HG02970 (cell line): ENCODE results near the gene MATR3.
"Not testable (repeated sequence)": the region's sequence is repeated elsewhere in the genome, so short reads cannot be mapped to it uniquely, and the experiment has no call there.

Experiments
- ATAC-seq: cut with Tn5 transposase; IDR thresholded peaks from one replicate; pipeline ENCODE4 v1.9.1; 2021; ENCODE audit warnings: mild to moderate bottlenecking, moderate library complexity, moderate number of reproducible peaks; ENCODE audit not compliant: unreplicated experiment, low FRiP score

Gene MATR3

GRCh38 chr5:139341689-139342422 lies 48.3 kb downstream of the MATR3 start, which contains the start of gene PAIP2:
Gene PAIP2 (plus strand): TSS chr5:139341854. CDS start chr5:139363785, 21,931 bp downstream.
- ATAC-seq = peak; percentile 95

GRCh38 chr5:139342423-139342723 lies 48.8 kb downstream of the MATR3 start:
- no peak for ATAC-seq

GRCh38 chr5:139343476-139343875 lies 49.9 kb downstream of the MATR3 start:
- no peak for ATAC-seq

GRCh38 chr5:139344177-139344576 lies 50.6 kb downstream of the MATR3 start:
- no peak for ATAC-seq

GRCh38 chr5:139345442-139345841 lies 51.9 kb downstream of the MATR3 start:
- not testable (repeated sequence) for ATAC-seq

GRCh38 chr5:139347863-139348262 lies 54.3 kb downstream of the MATR3 start:
- not testable (repeated sequence) for ATAC-seq

- ATAC-seq = no peak
These were observed 60.6 kb downstream of the MATR3 start for GRCh38 chr5:139354186-139354585.

GRCh38 chr5:139355900-139356299 lies 62.4 kb downstream of the MATR3 start:
- not testable (repeated sequence) for ATAC-seq

GRCh38 chr5:139358064-139358463 lies 64.5 kb downstream of the MATR3 start:
- ATAC-seq = no peak

- no peak for ATAC-seq
These were observed 66.8 kb downstream of the MATR3 start for GRCh38 chr5:139360384-139360783.

- no peak for ATAC-seq
These were observed 68.4 kb downstream of the MATR3 start for GRCh38 chr5:139361835-139362429.

GRCh38 chr5:139363937-139364336 lies 70.4 kb downstream of the MATR3 start:
- no peak for ATAC-seq

- ATAC-seq = no peak
These were observed 70.9 kb downstream of the MATR3 start for GRCh38 chr5:139364466-139364865.

GRCh38 chr5:139368613-139369012 lies 75.1 kb downstream of the MATR3 start:
- ATAC-seq = no peak

GRCh38 chr5:139369181-139369580 lies 75.6 kb downstream of the MATR3 start:
- no peak for ATAC-seq

- ATAC-seq = no peak
These were observed 78.2 kb downstream of the MATR3 start for GRCh38 chr5:139371482-139372435.

- ATAC-seq = no peak
These were observed 81.4 kb downstream of the MATR3 start for GRCh38 chr5:139374909-139375308.

- no peak for ATAC-seq
These were observed 82.8 kb downstream of the MATR3 start for GRCh38 chr5:139376364-139376763.

- ATAC-seq = no peak
These were observed 83.7 kb downstream of the MATR3 start for GRCh38 chr5:139377226-139377625.

GRCh38 chr5:139378101-139378825 lies 84.7 kb downstream of the MATR3 start:
- no peak for ATAC-seq
